B cell (primary cell): ENCODE data around the gene C14orf119. TPM values are rescaled to one million over a fixed set of nuclear protein-coding genes. Genes with fewer than 3 reads are reported as not detected.

ENCODE experiments used
- ATAC-seq: fragments of 200-7000 bp; cut with Tn5 transposase; one replicate; pipeline ENCODE4 v1.10.0; 2021; ENCODE audit warnings: low read depth, mild to moderate bottlenecking, moderate number of reproducible peaks, moderate library complexity
- CTCF ChIA-PET: fragments of 350-600 bp; sonication (Branson Sonifier 250); formaldehyde crosslinking; loops from one replicate; lab custom pipeline; 2021; ENCODE audit warnings: antibody characterized with exemption, inconsistent platforms; lab: Charles Lee
- POLR2A ChIA-PET: fragments of 350-600 bp; sonication (Branson Sonifier 250); formaldehyde crosslinking; loops from one replicate; lab custom pipeline; 2021; ENCODE audit warnings: antibody characterized with exemption; lab: Charles Lee
- DNase-seq: peaks from one replicate; pipeline ENCODE4 v3.0.0; 2013
- H2AFZ ChIP-seq: 2 replicates; pipeline ENCODE4 v1.6.1; 2012; ENCODE audit warnings: mild to moderate bottlenecking, low read depth, low read length; ENCODE audit not compliant: insufficient read depth, poor library complexity, severe bottlenecking
- H3K27ac ChIP-seq, 2 donors: 1 replicate in 1 of 2; 2 replicates in 1 of 2; pipeline ENCODE4 v1.5.1; 2012 to 2013; ENCODE audit warnings: low read length in 2 of 2, mild to moderate bottlenecking in 2 of 2, moderate library complexity in 1 of 2
- H3K27me3 ChIP-seq, 4 experiments: fragments of 200-600 bp in 1 of 4; sonication (generic) in 1 of 4; replicated peaks in 1 of 4; 1 replicate in 2 of 4; 2 replicates in 2 of 4; pipeline versions ENCODE4 v1.6.1 to v1.7.0; 2013 to 2016; ENCODE audit warnings: low read length in 3 of 4, mild to moderate bottlenecking in 2 of 4, mixed read lengths in 1 of 4, moderate library complexity in 1 of 4; ENCODE audit not compliant: insufficient read depth in 4 of 4, control insufficient read depth in 3 of 4; ENCODE audit errors: control extremely low read depth in 1 of 4
- H3K36me3 ChIP-seq, 2 experiments: replicated peaks in 1 of 2; 1 replicate in 1 of 2; 2 replicates in 1 of 2; pipeline versions ENCODE4 v1.6.1 to v1.7.1; 2013; ENCODE audit warnings: low read length in 1 of 2; ENCODE audit not compliant: insufficient read depth in 2 of 2, control insufficient read depth in 1 of 2; ENCODE audit errors: control extremely low read depth in 1 of 2, extremely low read depth in 1 of 2
- H3K4me1 ChIP-seq, 2 donors: fragments of 200-600 bp in 1 of 2; sonication (generic) in 1 of 2; 1 replicate in 1 of 2; 2 replicates in 1 of 2; pipeline versions ENCODE4 v1.5.1 to v1.6.1; 2013 to 2017; ENCODE audit warnings: low read length in 2 of 2; ENCODE audit not compliant: control insufficient read depth in 2 of 2, insufficient read depth in 2 of 2
- H3K4me2 ChIP-seq: replicated peaks from 2 replicates; pipeline ENCODE3; 2012; ENCODE audit warnings: mild to moderate bottlenecking, low read depth, low read length; ENCODE audit not compliant: poor library complexity, severe bottlenecking
- H3K4me3 ChIP-seq, 5 experiments: fragments of 200-600 bp in 1 of 5; sonication (generic) in 1 of 5; 1 replicate in 3 of 5; 2 replicates in 2 of 5; pipeline versions ENCODE4 v1.5.1 to v1.7.0; 2011 to 2016; ENCODE audit warnings: low read length in 4 of 5, mild to moderate bottlenecking in 4 of 5, low read depth in 2 of 5, control low read depth in 1 of 5, moderate library complexity in 1 of 5; ENCODE audit not compliant: insufficient read depth in 1 of 5; ENCODE audit errors: control extremely low read depth in 1 of 5, extremely low read depth in 1 of 5
- H3K79me2 ChIP-seq: fragments of 200-600 bp; sonication (generic); one replicate; pipeline ENCODE4 v1.6.0; 2016; ENCODE audit warnings: low read length; ENCODE audit not compliant: control insufficient read depth, insufficient read depth
- H3K9ac ChIP-seq: fragments of 200-600 bp; sonication (generic); 2 replicates; pipeline ENCODE4 v1.6.1; 2017; ENCODE audit warnings: mild to moderate bottlenecking, low read length, moderate library complexity
- H3K9me3 ChIP-seq, 3 donors: one replicate each; pipeline versions ENCODE4 v1.6.1 to v1.7.1; 2013; ENCODE audit warnings: low read length in 2 of 3; ENCODE audit not compliant: control insufficient read depth in 2 of 3, insufficient read depth in 1 of 3; ENCODE audit errors: control extremely low read depth in 1 of 3
- H4K20me1 ChIP-seq: 2 replicates; pipeline ENCODE4 v1.6.0; 2012; ENCODE audit warnings: mild to moderate bottlenecking, low read length; ENCODE audit not compliant: insufficient read depth, control insufficient read depth, poor library complexity, severe bottlenecking
- H3K27ac Mint-ChIP-seq: one replicate; pipeline ENCODE4 v1.8.0; 2021; ENCODE audit warnings: mixed read lengths
- H3K27me3 Mint-ChIP-seq: one replicate; pipeline ENCODE4 v1.8.0; 2021; ENCODE audit warnings: mixed read lengths
- H3K4me1 Mint-ChIP-seq: one replicate; pipeline ENCODE4 v1.8.0; 2021; ENCODE audit warnings: mixed read lengths
- H3K4me3 Mint-ChIP-seq: one replicate; pipeline ENCODE4 v1.8.0; 2021; ENCODE audit warnings: mixed read lengths
- H3K9me3 Mint-ChIP-seq: one replicate; pipeline ENCODE4 v1.8.0; 2022; ENCODE audit warnings: mixed read lengths; ENCODE audit not compliant: insufficient read depth
- CTCF ChIP-seq: fragments of 200-600 bp; IDR thresholded peaks from one replicate; pipeline ENCODE4 v1.8.0; 2022; ENCODE audit warnings: antibody characterized with exemption, mild to moderate bottlenecking
- EZH2 ChIP-seq: IDR thresholded peaks from 2 replicates; pipeline ENCODE4 v1.6.1; 2012; ENCODE audit warnings: borderline replicate concordance, low read depth, mild to moderate bottlenecking, moderate library complexity, low read length; ENCODE audit not compliant: insufficient read depth, poor library complexity, severe bottlenecking
- WGBS: methylation state at CpG from one replicate; pipeline ENCODE4 v1.1.5; 2013; ENCODE audit warnings: missing lambda C conversion rate; ENCODE audit not compliant: insufficient coverage; 5-methylcytosine and 5-hydroxymethylcytosine counted together
- intact Hi-C: fragments of 100-400 bp; cut with micrococcal nuclease; formaldehyde crosslinking; loops from one replicate; pipeline ENCODE4 v1.10.0; 2022
- polyA plus RNA-seq: library from polyadenylated mRNA; depleted of rRNA; stranded (reverse); fragments of >200 nt; gene quantifications from 2 replicates; pipeline ENCODE4 v1.2.3, GENCODE V29; 2012
- total RNA-seq, 2 donors: library from RNA; stranded (reverse); fragments of 120-200 nt in 1 of 2; gene quantifications; 1 replicate in 1 of 2; 2 replicates in 1 of 2; pipeline versions ENCODE4 v1.2.3 to v1.2.4, GENCODE V29; 2013 to 2022

C14orf119 gene
- total and polyA plus RNA-seq, 2 donors (not counting 1 experiment from before 2014, with no cell fraction given) = 12.2 to 30.6 TPM

GRCh38 chr14:23132970-23133369 lies 37.7 kb downstream of the C14orf119 start:
- 63% methylated on average over 4 of the region's 8 CpGs for WGBS
- Histone ChIP-seq H2AFZ (no peak overlapping the region), H3K36me3 (no peaks in the 10 kb centered on the region), H3K4me1 (peaks cover 5 to 6% of the 10 kb centered on the region in 2 donors), H3K9ac (no peak overlapping the region), H3K9me3 (no peaks in the 10 kb centered on the region), H3K4me2 (no peak overlapping the region), H4K20me1 (no peaks in the 10 kb centered on the region), H3K4me3 (no peak overlapping the region), H3K79me2 (no peaks in the 10 kb centered on the region), H3K27me3 (no peaks in the 10 kb centered on the region), H3K27ac (no peak overlapping the region)
- Mint-ChIP-seq H3K9me3 (no peaks in the 10 kb centered on the region), H3K27me3 (no peaks in the 10 kb centered on the region), H3K4me1 (peaks cover 10% of the 10 kb centered on the region), H3K27ac (no peak overlapping the region), H3K4me3 (no peak overlapping the region)
- DNase-seq (no peak), ATAC-seq (no peak)
- ChIA-PET CTCF (no interaction called here), POLR2A (no interaction called here)
- TF ChIP-seq EZH2 (no peak), CTCF (no peak)
- intact Hi-C loops = no loop called here

GRCh38 chr14:23136566-23137133 lies 41.3 kb downstream of the C14orf119 start:
- ChIA-PET POLR2A (no interaction called here), CTCF (interaction anchor here (1.3 kb wide), 1 partner anchor 16 kb away, joined by 4 read pairs; no protein-coding TSS in a partner anchor)
- H3K36me3 ChIP-seq = no peaks in the 10 kb centered on the region
- Mint-ChIP-seq H3K27me3 (no peaks in the 10 kb centered on the region), H3K9me3 (no peaks in the 10 kb centered on the region), H3K27ac (no peak overlapping the region), H3K4me1 (no peaks in the 10 kb centered on the region), H3K4me3 (no peak overlapping the region)
- WGBS = 94% methylated on average over 15 of the region's 16 CpGs
- ATAC-seq (no peak), DNase-seq (no peak)
- H2AFZ ChIP-seq = no peak overlapping the region
- no peak overlapping the region for H3K4me3 ChIP-seq
- H3K4me2 ChIP-seq = no peak overlapping the region
- TF ChIP-seq EZH2 = no peak
- TF ChIP-seq CTCF = no peak
- no peaks in the 10 kb centered on the region for H3K27me3 ChIP-seq
- no peaks in the 10 kb centered on the region for H3K79me2 ChIP-seq
- no peaks in the 10 kb centered on the region for H3K4me1 ChIP-seq
- no peak overlapping the region for H3K9ac ChIP-seq
- no peaks in the 10 kb centered on the region for H4K20me1 ChIP-seq
- no peaks in the 10 kb centered on the region for H3K9me3 ChIP-seq
- no peak overlapping the region for H3K27ac ChIP-seq
- intact Hi-C loops = no loop called here
